NB4 (cell line): ENCODE measurements around the gene GALNT17.

Experiments used
- DNase-seq: peaks from one replicate; pipeline ENCODE4 v3.0.0; 2010; ENCODE audit warnings: low read depth
- H3K4me3 ChIP-seq: one replicate; pipeline ENCODE4 v1.5.1; 2011; ENCODE audit warnings: mild to moderate bottlenecking, low read depth, low read length, moderate library complexity
- CTCF ChIP-seq: IDR thresholded peaks from one replicate; pipeline ENCODE4 v1.5.1; 2012; ENCODE audit warnings: low read depth, low read length
- MAX ChIP-seq: IDR thresholded peaks from 2 replicates; pipeline ENCODE4 v1.6.1; 2011; ENCODE audit warnings: low read depth, low read length
- MYC ChIP-seq: IDR thresholded peaks from 2 replicates; pipeline ENCODE4 v1.6.1; 2011; ENCODE audit warnings: low read depth, low read length
- POLR2A ChIP-seq: IDR thresholded peaks from 2 replicates; pipeline ENCODE4 v1.6.1; 2011; ENCODE audit warnings: mild to moderate bottlenecking; ENCODE audit not compliant: insufficient read length; ENCODE audit errors: extremely low read depth

The GALNT17 gene

GRCh38 chr7:71517940-71518699, 386.2 kb downstream of the GALNT17 start:
- no peak overlapping the region for H3K4me3 ChIP-seq
- DNase-seq = no peak
- TF ChIP-seq MAX (no peak), CTCF (no peak), MYC (no peak), POLR2A (no peak)

GRCh38 chr7:71518880-71519279, 386.9 kb downstream of the GALNT17 start:
- TF ChIP-seq CTCF = no peak
- TF ChIP-seq MAX = no peak
- no peak for TF ChIP-seq MYC
- no peak for TF ChIP-seq POLR2A
- H3K4me3 ChIP-seq = no peak overlapping the region
- no peak for DNase-seq

GRCh38 chr7:71521506-71521905, 389.6 kb downstream of the GALNT17 start:
- no peak for TF ChIP-seq MYC
- no peak for TF ChIP-seq CTCF
- no peak for TF ChIP-seq MAX
- TF ChIP-seq POLR2A = no peak
- DNase-seq = no peak
- H3K4me3 ChIP-seq = no peak overlapping the region

- DNase-seq = no peak
- no peak overlapping the region for H3K4me3 ChIP-seq
- TF ChIP-seq CTCF (no peak), MYC (no peak), POLR2A (no peak), MAX (no peak)
These were observed 394.2 kb downstream of the GALNT17 start for GRCh38 chr7:71526106-71526505.

- no peak overlapping the region for H3K4me3 ChIP-seq
- TF ChIP-seq MYC = no peak
- no peak for TF ChIP-seq CTCF
- DNase-seq = no peak
These were observed 395.3 kb downstream of the GALNT17 start for GRCh38 chr7:71527213-71527612.

- no peak overlapping the region for H3K4me3 ChIP-seq
- TF ChIP-seq POLR2A = no peak
- no peak for TF ChIP-seq CTCF
- no peak for TF ChIP-seq MYC
- TF ChIP-seq MAX = no peak
- no peak for DNase-seq
These were observed 403.7 kb downstream of the GALNT17 start for GRCh38 chr7:71535616-71536015.
